Tibial nerve (tissue), 4 donors: ENCODE data around the gene CD72. TPM values are rescaled to one million over a fixed set of nuclear protein-coding genes. Genes with fewer than 3 reads are reported as not detected.
A peak's percentile ranks its signal among the peaks of the same experiment; 100 is the strongest.
"Not testable (repeated sequence)": the region's sequence is repeated elsewhere in the genome, so short reads cannot be mapped to it uniquely, and the experiment has no call there.

Experiments used
- DNase-seq, 2 donors: peaks; one replicate each; pipeline ENCODE4 v3.0.0-alpha.2; 2019; ENCODE audit warnings: low spot score in 2 of 2
- H3K27ac ChIP-seq, 4 donors: fragments of 200-600 bp; sonication (generic) in 3 of 4; one replicate each; pipeline ENCODE4 v1.5.1; 2017 to 2019; ENCODE audit warnings: mild to moderate bottlenecking in 1 of 4
- H3K27me3 ChIP-seq, 2 donors: fragments of 200-600 bp; sonication (generic) in 1 of 2; one replicate each; pipeline versions ENCODE4 v1.5.1 to v1.6.0; 2017 to 2019
- H3K36me3 ChIP-seq, 3 donors: fragments of 200-600 bp; sonication (generic); one replicate each; pipeline ENCODE4 v1.5.1; 2018 to 2019
- H3K4me1 ChIP-seq, 4 donors: fragments of 200-600 bp; sonication (generic) in 3 of 4; one replicate each; pipeline ENCODE4 v1.5.1; 2017 to 2019
- H3K4me3 ChIP-seq, 4 donors: fragments of 200-600 bp; sonication (generic) in 3 of 4; one replicate each; pipeline ENCODE4 v1.5.1; 2017 to 2019; ENCODE audit warnings: mild to moderate bottlenecking in 1 of 4, moderate library complexity in 1 of 4
- H3K9me3 ChIP-seq, 4 donors: fragments of 200-600 bp; sonication (generic) in 3 of 4; one replicate each; pipeline ENCODE4 v1.5.1; 2017 to 2019
- CTCF ChIP-seq, 5 experiments: fragments of 200-600 bp in 3 of 5; fragments of 450-650 bp in 2 of 5; sonication (generic) in 3 of 5; IDR thresholded peaks; one replicate each; pipeline ENCODE4 v1.5.1; 2016 to 2019; ENCODE audit warnings: antibody characterized with exemption in 5 of 5, mild to moderate bottlenecking in 3 of 5, moderate library complexity in 2 of 5
- EP300 ChIP-seq, 2 donors: sonication (generic); formaldehyde crosslinking; IDR thresholded peaks; one replicate each; pipeline ENCODE4 v1.6.1; 2017; ENCODE audit warnings: antibody characterized with exemption in 2 of 2, mild to moderate bottlenecking in 1 of 2
- POLR2A ChIP-seq, 2 donors: fragments of 450-650 bp; IDR thresholded peaks; one replicate each; pipeline ENCODE4 v1.6.1; 2017; ENCODE audit warnings: antibody characterized with exemption in 2 of 2, mild to moderate bottlenecking in 2 of 2, moderate library complexity in 2 of 2
- WGBS, 2 donors: methylation state at CpG; one replicate each; pipeline ENCODE4 v1.1.5; 2018; 5-methylcytosine and 5-hydroxymethylcytosine counted together
- total RNA-seq, 4 donors: library from RNA; depleted of rRNA; stranded (reverse); fragments of >200 nt; gene quantifications; one replicate each; pipeline ENCODE4 v1.1.0, GENCODE V29; 2016

The CD72 gene
- total RNA-seq, 4 donors from 2014 or later, result 1.9 to 6.0 (median 3.5) TPM; not detected in 1

DNA sequence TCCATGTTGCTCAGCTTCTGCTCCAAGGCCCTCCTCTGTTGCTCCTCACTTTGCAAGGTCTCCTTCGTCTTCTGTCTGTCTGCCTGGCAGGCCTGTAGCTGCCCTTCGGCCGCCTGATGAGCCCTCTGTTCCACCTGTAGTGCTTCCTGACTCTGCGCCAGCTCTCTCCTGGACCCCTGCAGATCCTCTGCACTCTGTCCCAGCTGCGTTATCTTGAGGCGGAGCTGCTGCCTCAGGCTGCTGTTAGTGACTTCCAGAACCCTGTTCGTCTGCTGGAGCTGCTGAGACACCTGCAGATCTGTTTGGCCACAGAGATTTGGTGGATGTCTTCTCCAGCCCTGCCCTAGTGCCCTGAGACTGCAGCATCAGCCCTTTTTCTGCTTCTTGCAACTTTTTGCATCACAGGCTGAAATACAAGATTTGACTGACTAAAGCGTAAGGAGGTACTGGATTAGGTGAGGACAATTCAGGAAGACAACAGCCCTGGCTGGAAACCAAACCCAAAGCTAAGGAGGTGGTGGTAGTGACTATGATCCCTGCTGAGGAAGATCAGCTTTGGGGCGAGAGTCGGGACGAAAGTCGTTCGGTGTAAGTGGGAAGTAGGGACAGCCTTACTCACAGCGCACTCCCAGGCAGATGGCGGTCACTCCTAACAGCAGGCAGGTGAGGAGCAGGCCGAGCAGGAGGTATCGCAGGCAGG is 2.1 kb downstream of the CD72 start:
- no peaks in the 10 kb centered on the region for H3K36me3 ChIP-seq
- peak overlapping the region in 1 of 4 donors; percentile 37 for H3K27ac ChIP-seq
- DNase-seq, result no peak
- H3K27me3 ChIP-seq, result peaks cover 0 to 6% of the 10 kb centered on the region in 2 donors
- no peaks in the 10 kb centered on the region for H3K9me3 ChIP-seq
- H3K4me3 ChIP-seq, result no peak overlapping the region
- no peak for TF ChIP-seq EP300 (IDR thresholded peaks at IDR 0.05)
- no peak for TF ChIP-seq CTCF (IDR thresholded peaks at IDR 0.05)
- no peak for TF ChIP-seq POLR2A (IDR thresholded peaks at IDR 0.05)
- WGBS, 2 donors, result 72 to 76% methylated on average over 17 of the region's 17 CpGs
- H3K4me1 ChIP-seq, result peaks cover 0 to 16% (median 8%) of the 10 kb centered on the region in 4 donors

- Histone ChIP-seq H3K27me3 (peaks cover 0 to 6% of the 10 kb centered on the region in 2 donors), H3K9me3 (no peaks in the 10 kb centered on the region), H3K4me3 (no peak overlapping the region), H3K27ac (no peak overlapping the region), H3K4me1 (peaks cover 0 to 20% (median 3%) of the 10 kb centered on the region in 4 donors), H3K36me3 (peaks cover 0 to 28% (median 6%) of the 10 kb centered on the region in 3 donors)
- DNase-seq, result no peak
- 88 to 92% methylated on average over 2 of the region's 2 CpGs for WGBS, 2 donors
- TF ChIP-seq POLR2A (IDR thresholded peaks at IDR 0.05) (no peak), EP300 (IDR thresholded peaks at IDR 0.05) (no peak), CTCF (IDR thresholded peaks at IDR 0.05) (no peak)
Measured at GRCh38 chr9:35612843-35613242, 5.4 kb downstream of the CD72 start.

- peaks cover 0 to 18% (median 0%) of the 10 kb centered on the region in 4 donors for H3K4me1 ChIP-seq
- H3K4me3 ChIP-seq, H3K27ac ChIP-seq, H3K27me3 ChIP-seq, DNase-seq, H3K9me3 ChIP-seq: not testable (repeated sequence)
- 92 to 97% methylated on average over 4 of the region's 4 CpGs for WGBS, 2 donors
- peaks cover 0 to 36% (median 6%) of the 10 kb centered on the region in 3 donors for H3K36me3 ChIP-seq
Measured at GRCh38 chr9:35612066-35612465, 6.1 kb downstream of the CD72 start.

GRCh38 chr9:35611230-35611797 is 6.9 kb downstream of the CD72 start:
- peak in 1 of 2 donors; percentile 46 for DNase-seq
- no peak overlapping the region for H3K27ac ChIP-seq
- peaks cover 0 to 18% (median 7%) of the 10 kb centered on the region in 4 donors for H3K4me1 ChIP-seq
- WGBS, 2 donors, result 19 to 20% methylated on average over 8 of the region's 8 CpGs
- no peaks in the 10 kb centered on the region for H3K9me3 ChIP-seq
- no peak overlapping the region for H3K4me3 ChIP-seq
- no peaks in the 10 kb centered on the region for H3K27me3 ChIP-seq
- H3K36me3 ChIP-seq, result peaks cover 0 to 39% (median 6%) of the 10 kb centered on the region in 3 donors
- TF ChIP-seq POLR2A (IDR thresholded peaks at IDR 0.05) (no peak), CTCF (IDR thresholded peaks at IDR 0.05) (peak; percentile 41 to 73 (median 64))

- TF ChIP-seq CTCF (IDR thresholded peaks at IDR 0.05) (no peak), EP300 (IDR thresholded peaks at IDR 0.05) (no peak), POLR2A (IDR thresholded peaks at IDR 0.05) (no peak)
- no peak for DNase-seq
- 69 to 82% methylated on average over 13 of the region's 13 CpGs for WGBS, 2 donors
Measured at GRCh38 chr9:35609820-35610163, 8.4 kb downstream of the CD72 start.

More at GRCh38 chr9:35609820-35610163, 8.4 kb downstream of the CD72 start:
- no peak overlapping the region for H3K4me3 ChIP-seq
- H3K4me1 ChIP-seq, result peaks cover 0 to 25% (median 11%) of the 10 kb centered on the region in 4 donors
- H3K9me3 ChIP-seq, result no peaks in the 10 kb centered on the region
- peaks cover 0 to 39% (median 6%) of the 10 kb centered on the region in 3 donors for H3K36me3 ChIP-seq
- peak overlapping the region in 3 of 4 donors; percentile 27 to 60 (median 50) for H3K27ac ChIP-seq
- no peaks in the 10 kb centered on the region for H3K27me3 ChIP-seq
